IPS DF 6.9 (cell line): ENCODE results near the gene CHMP6.

Source experiments
- DNase-seq: peaks from one replicate; pipeline ENCODE4 v3.0.0-alpha.2; 2013; ENCODE audit warnings: low read depth, low spot score
- H3K27ac ChIP-seq: one replicate; pipeline ENCODE4 v1.5.1; 2013; ENCODE audit warnings: low read length, control low read depth
- H3K27me3 ChIP-seq: 2 replicates; pipeline ENCODE4 v1.6.1; 2013; ENCODE audit warnings: mild to moderate bottlenecking, low read length; ENCODE audit not compliant: control insufficient read depth, insufficient read depth
- H3K36me3 ChIP-seq: 2 replicates; pipeline ENCODE4 v1.6.1; 2013; ENCODE audit warnings: low read length; ENCODE audit not compliant: control insufficient read depth, insufficient read depth
- H3K4me1 ChIP-seq: 2 replicates; pipeline ENCODE4 v1.6.1; 2013; ENCODE audit warnings: low read length; ENCODE audit not compliant: control insufficient read depth, insufficient read depth
- H3K4me3 ChIP-seq: 2 replicates; pipeline ENCODE4 v1.5.1; 2013; ENCODE audit warnings: mild to moderate bottlenecking, low read length
- H3K9me3 ChIP-seq: 2 replicates; pipeline ENCODE4 v1.6.1; 2013; ENCODE audit warnings: low read length, inconsistent platforms; ENCODE audit not compliant: control insufficient read depth, insufficient read depth
- WGBS: extraction: QIAGEN DNeasy Blood & Tissue Kit; methylation state at CpG from one replicate; pipeline ENCODE4 v1.1.7; 2013; ENCODE audit warnings: mixed read lengths, missing lambda C conversion rate; ENCODE audit not compliant: insufficient read length, insufficient coverage; 5-methylcytosine and 5-hydroxymethylcytosine counted together

CHMP6 gene

DNA sequence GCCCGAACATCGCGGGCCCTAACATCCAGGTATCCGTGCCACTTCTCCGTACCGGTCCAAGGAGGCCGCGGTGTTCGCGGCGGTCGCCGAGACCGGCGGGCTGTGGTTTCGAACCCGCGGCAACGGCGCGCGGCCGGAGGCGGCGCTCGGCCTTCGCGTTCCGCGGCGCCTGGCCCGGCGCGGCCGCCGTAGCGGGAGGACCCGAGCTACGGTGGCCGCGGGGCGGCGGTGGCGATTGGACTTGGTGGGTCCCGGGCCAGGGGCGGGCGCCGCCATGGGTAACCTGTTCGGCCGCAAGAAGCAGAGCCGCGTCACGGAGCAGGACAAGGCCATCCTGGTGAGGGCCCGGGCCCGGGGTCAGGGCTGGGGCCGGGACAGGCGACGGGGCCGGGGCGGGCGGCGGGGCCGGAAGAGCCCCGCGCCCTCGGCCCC is at the start of gene CHMP6:
Gene CHMP6 (plus strand): TSS at position 197 of the 432 bp plus-strand sequence. CDS start 78 bp downstream, at position 275.
- DNase-seq: no peak
- Histone ChIP-seq H3K4me1 (peaks cover 2% of the 10 kb centered on the region; the same call in 1 of the 2 replicates), H3K9me3 (no peaks in the 10 kb centered on the region), H3K36me3 (0 out of 2 replicates have a peak, but pooled peaks cover 3% of the 10 kb centered on the region), H3K27me3 (no peaks in the 10 kb centered on the region; the same call in 1 of the 2 replicates), H3K4me3 (peak within 1 kb of the TSS; percentile 74), H3K27ac (no peak within 1 kb of the TSS)
- no CpG with 5 or more reads among the region's 66 CpGs for WGBS

- Histone ChIP-seq H3K36me3 (peaks cover 11% of the 10 kb centered on the region; the same call in 1 of the 2 replicates), H3K27me3 (no peaks in the 10 kb centered on the region), H3K4me1 (no peaks in the 10 kb centered on the region), H3K27ac (no peak overlapping the region), H3K4me3 (no peak overlapping the region; the same call in 1 of the 2 replicates), H3K9me3 (no peaks in the 10 kb centered on the region)
- no CpG with 5 or more reads among the region's 38 CpGs for WGBS
- no peak for DNase-seq
Observed at GRCh38 chr17:80942423-80943345, 49.0 kb upstream of the CHMP6 start.

DNA sequence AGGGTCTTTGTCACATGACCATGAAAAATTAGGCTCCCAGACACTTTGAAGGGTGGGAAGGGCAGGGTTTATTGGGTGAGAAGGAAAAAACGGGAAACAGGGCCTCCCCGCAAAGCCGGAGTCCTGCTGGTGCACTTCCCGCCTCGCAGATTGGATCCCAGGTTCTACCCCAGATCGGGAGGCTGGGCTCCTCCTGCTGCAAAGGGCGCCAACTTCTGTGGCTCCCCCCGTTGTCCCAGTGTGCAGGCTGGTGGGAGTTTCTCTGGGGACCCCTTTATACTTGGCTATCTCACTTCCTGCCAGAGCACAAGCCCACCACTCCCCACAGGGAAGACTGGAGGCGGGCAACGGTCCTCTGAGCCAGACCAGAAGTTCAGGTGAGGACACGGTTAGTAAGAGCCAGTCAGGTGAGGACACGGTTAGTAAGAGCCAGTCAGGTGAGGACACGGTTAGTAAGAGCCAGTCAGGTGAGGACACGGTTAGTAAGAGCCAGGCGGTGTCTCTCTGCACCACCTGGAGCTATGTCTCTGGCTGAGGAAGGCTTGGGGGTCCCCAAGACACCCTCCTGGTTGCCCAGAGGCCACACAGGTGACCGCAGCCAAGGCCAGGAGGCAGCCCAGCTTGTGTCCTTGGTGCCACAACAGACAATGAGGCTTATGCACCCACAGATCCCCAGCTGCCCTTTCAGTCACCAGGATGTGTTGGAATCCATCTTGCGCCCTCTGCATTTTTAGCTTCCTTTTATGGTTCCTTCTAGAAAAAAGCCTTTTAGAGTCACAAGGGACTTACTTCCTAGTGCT is 48.1 kb upstream of the CHMP6 start:
- no peaks in the 10 kb centered on the region for H3K27me3 ChIP-seq
- H3K4me1 ChIP-seq: no peaks in the 10 kb centered on the region
- H3K9me3 ChIP-seq: no peaks in the 10 kb centered on the region
- H3K4me3 ChIP-seq: no peak overlapping the region
- WGBS: no CpG with 5 or more reads among the region's 17 CpGs
- no peak overlapping the region for H3K27ac ChIP-seq
- peaks cover 11% of the 10 kb centered on the region; the same call in 1 of the 2 replicates for H3K36me3 ChIP-seq
- no peak for DNase-seq

DNA sequence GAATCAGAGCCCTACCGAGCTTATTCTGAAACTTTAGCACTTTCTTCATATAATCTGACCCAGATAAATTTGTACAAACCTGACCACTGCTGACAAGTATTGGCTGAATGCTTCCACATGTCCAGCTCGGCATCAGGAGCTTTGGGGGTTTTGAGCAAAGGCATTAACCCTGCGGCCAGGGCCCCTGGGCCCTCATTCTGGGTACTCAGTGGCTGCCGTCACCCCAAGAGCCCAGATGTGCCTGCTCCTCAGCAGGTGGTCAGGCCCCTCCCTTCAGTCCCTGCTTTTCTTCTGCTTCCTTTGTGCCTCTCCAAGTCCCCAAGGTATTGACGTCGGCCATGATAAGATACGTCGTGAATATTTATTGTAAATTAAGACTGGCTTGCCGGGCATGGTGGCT is 47.3 kb upstream of the CHMP6 start:
- no peaks in the 10 kb centered on the region for H3K9me3 ChIP-seq
- H3K4me1 ChIP-seq: no peaks in the 10 kb centered on the region
- H3K4me3 ChIP-seq: no peak overlapping the region
- DNase-seq: no peak
- no peak overlapping the region for H3K27ac ChIP-seq
- peaks cover 11% of the 10 kb centered on the region; the same call in 1 of the 2 replicates for H3K36me3 ChIP-seq
- no CpG with 5 or more reads among the region's 9 CpGs for WGBS
- H3K27me3 ChIP-seq: no peaks in the 10 kb centered on the region

DNA sequence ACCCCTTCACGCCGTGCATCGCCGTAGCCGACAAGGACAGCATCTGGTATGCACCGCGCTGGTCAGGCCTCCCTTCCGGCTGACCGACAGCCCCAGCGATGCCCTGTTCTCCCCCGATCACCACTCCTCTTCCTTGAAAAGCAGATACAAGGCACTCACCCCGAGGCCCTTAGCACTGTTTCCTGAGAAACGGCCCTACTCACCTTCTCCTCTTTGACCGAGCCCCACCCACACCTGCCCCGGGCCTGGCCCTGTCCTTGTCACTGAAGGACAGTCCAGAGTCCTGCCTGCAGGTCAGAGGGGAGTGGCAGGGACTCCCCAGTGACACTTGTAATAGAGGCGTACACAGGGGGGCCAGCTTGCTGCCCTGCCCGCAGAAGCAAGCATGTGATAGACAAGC is 45.9 kb upstream of the CHMP6 start:
- WGBS: no CpG with 5 or more reads among the region's 17 CpGs
- Histone ChIP-seq H3K4me3 (no peak overlapping the region), H3K27me3 (no peaks in the 10 kb centered on the region), H3K9me3 (no peaks in the 10 kb centered on the region), H3K27ac (no peak overlapping the region), H3K36me3 (peaks cover 11% of the 10 kb centered on the region; the same call in 1 of the 2 replicates), H3K4me1 (no peaks in the 10 kb centered on the region)
- no peak for DNase-seq

GRCh38 chr17:80946449-80946848 is 45.2 kb upstream of the CHMP6 start:
- H3K27ac ChIP-seq: no peak overlapping the region
- WGBS: no CpG with 5 or more reads among the region's 8 CpGs

DNA sequence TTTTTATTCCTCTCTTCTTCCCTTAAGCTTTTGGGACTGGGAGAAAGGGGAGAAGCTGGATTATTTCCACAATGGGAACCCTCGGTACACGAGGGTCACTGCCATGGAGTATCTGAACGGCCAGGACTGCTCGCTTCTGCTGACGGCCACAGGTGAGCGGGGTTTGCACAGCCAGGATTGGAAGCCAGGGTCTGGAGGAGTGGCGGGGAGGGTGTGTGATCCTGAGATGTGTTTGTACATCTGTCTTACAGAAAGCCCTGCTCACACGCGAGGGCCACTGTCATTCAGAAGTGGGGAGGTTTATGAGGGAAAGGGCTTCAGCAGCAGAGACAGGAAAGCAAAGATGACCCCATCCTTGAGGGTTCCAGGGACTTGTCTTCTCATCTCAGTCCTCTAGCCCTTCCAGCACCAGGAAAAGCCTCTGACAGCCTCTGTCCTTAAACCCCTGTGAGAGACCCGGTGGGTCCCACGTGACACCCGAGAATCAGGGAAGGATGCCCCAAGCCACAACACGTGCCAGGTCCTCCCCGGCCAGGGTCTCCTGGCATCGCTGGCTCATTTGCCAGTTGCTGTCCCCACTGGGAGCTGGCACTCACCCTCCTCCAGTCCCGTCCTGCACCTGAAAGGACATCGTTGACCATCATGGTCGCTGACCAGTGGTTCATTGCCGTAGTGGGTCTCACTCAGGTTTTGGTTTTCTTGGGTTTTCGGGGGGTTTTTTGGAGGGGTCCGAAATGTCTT is 44.3 kb upstream of the CHMP6 start:
- WGBS: no CpG with 5 or more reads among the region's 21 CpGs
- H3K27ac ChIP-seq: no peak overlapping the region
- H3K9me3 ChIP-seq: no peaks in the 10 kb centered on the region
- H3K4me3 ChIP-seq: no peak overlapping the region
- peaks cover 5% of the 10 kb centered on the region; the same call in 1 of the 2 replicates for H3K36me3 ChIP-seq
- no peaks in the 10 kb centered on the region for H3K27me3 ChIP-seq
- H3K4me1 ChIP-seq: no peaks in the 10 kb centered on the region
- DNase-seq: no peak

More at GRCh38 chr17:80946449-80946848, 45.2 kb upstream of the CHMP6 start:
- DNase-seq: no peak
- Histone ChIP-seq H3K36me3 (peaks cover 8% of the 10 kb centered on the region; the same call in 1 of the 2 replicates), H3K27me3 (no peaks in the 10 kb centered on the region), H3K9me3 (no peaks in the 10 kb centered on the region), H3K4me3 (no peak overlapping the region), H3K4me1 (no peaks in the 10 kb centered on the region)

GRCh38 chr17:80948019-80948975 is 43.3 kb upstream of the CHMP6 start:
- Histone ChIP-seq H3K4me3 (no peak overlapping the region), H3K4me1 (no peaks in the 10 kb centered on the region), H3K36me3 (0 out of 2 replicates have a peak, but pooled peaks cover 2% of the 10 kb centered on the region), H3K27me3 (no peaks in the 10 kb centered on the region), H3K27ac (no peak overlapping the region), H3K9me3 (no peaks in the 10 kb centered on the region)
- no CpG with 5 or more reads among the region's 48 CpGs for WGBS
- DNase-seq: no peak

DNA sequence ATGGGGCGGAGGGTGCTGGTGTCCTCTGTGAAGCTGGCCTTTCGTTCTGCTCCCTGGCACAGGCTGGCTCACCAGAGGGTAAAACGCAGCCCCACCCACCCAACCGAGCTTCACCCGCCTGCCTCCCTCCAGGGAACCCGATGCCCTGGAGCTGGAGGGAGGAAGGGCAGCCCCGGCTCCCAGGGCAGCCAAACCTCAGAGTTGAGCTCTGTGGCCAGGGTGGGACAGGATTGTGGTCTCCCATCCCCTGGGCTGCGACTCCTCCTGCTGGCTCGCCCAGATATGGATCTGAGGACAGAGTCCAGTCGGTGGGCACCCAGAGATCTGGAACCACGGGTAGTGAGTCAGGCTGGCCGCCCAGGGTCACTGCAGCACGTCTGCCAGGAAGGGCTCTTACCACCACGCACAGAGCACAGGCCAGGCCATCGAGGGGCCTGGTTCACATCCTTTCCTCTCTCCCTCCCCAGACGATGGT is 42.6 kb upstream of the CHMP6 start:
- Histone ChIP-seq H3K36me3 (0 out of 2 replicates have a peak, but pooled peaks cover 2% of the 10 kb centered on the region), H3K9me3 (no peaks in the 10 kb centered on the region), H3K27ac (no peak overlapping the region), H3K4me1 (no peaks in the 10 kb centered on the region), H3K27me3 (no peaks in the 10 kb centered on the region), H3K4me3 (no peak overlapping the region)
- no peak for DNase-seq
- no CpG with 5 or more reads among the region's 16 CpGs for WGBS
